Hepatocyte (in vitro differentiated cells): ENCODE measurements around the gene DDX11.

Source experiments
- EZH2 ChIP-seq: fragments of 200-600 bp; sonication (generic); IDR thresholded peaks from 2 replicates; pipeline ENCODE4 v1.6.1; 2016; ENCODE audit warnings: antibody characterized with exemption, mild to moderate bottlenecking, borderline replicate concordance
- EZH2phosphoT487 ChIP-seq: fragments of 200-600 bp; sonication (generic); IDR thresholded peaks from one replicate; pipeline ENCODE4 v1.6.1; 2018; ENCODE audit warnings: antibody characterized with exemption, mild to moderate bottlenecking, low read depth, moderate library complexity; ENCODE audit not compliant: unreplicated experiment, severe bottlenecking
- TF ChIP-seq, protein P1 (sequence below): fragments of 200-600 bp; sonication (generic); IDR thresholded peaks from 2 replicates; pipeline ENCODE4 v1.5.1; 2016; ENCODE audit warnings: antibody characterized with exemption, mild to moderate bottlenecking; ENCODE audit not compliant: poor library complexity

- TF ChIP-seq, protein P1, sequence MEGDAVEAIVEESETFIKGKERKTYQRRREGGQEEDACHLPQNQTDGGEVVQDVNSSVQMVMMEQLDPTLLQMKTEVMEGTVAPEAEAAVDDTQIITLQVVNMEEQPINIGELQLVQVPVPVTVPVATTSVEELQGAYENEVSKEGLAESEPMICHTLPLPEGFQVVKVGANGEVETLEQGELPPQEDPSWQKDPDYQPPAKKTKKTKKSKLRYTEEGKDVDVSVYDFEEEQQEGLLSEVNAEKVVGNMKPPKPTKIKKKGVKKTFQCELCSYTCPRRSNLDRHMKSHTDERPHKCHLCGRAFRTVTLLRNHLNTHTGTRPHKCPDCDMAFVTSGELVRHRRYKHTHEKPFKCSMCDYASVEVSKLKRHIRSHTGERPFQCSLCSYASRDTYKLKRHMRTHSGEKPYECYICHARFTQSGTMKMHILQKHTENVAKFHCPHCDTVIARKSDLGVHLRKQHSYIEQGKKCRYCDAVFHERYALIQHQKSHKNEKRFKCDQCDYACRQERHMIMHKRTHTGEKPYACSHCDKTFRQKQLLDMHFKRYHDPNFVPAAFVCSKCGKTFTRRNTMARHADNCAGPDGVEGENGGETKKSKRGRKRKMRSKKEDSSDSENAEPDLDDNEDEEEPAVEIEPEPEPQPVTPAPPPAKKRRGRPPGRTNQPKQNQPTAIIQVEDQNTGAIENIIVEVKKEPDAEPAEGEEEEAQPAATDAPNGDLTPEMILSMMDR: no peak
- no peak for TF ChIP-seq EZH2
- no peak for TF ChIP-seq EZH2phosphoT487
Measured at GRCh38 chr12:31122481-31122880, 48.8 kb downstream of the DDX11 start.
